Neural cell (in vitro differentiated cells): ENCODE measurements around the gene NOP14.

Experiments used
- CTCF ChIP-seq: fragments of 450-650 bp; IDR thresholded peaks from 2 replicates; pipeline ENCODE4 v1.5.1; 2014; ENCODE audit warnings: antibody characterized with exemption, mild to moderate bottlenecking, moderate library complexity; ENCODE audit not compliant: poor library complexity, severe bottlenecking
- POLR2AphosphoS5 ChIP-seq: IDR thresholded peaks from 2 replicates; pipeline ENCODE4 v1.6.1; 2012

- TF ChIP-seq CTCF (no peak), POLR2AphosphoS5 (no peak)
Observed at GRCh38 chr4:2902126-2902525, 61.1 kb downstream of the NOP14 start.
